HepG2 (cell line): ENCODE data around the gene CCDC17.

ENCODE experiments used
- BRCA1 ChIP-seq: sonication (generic); formaldehyde crosslinking; IDR thresholded peaks from 2 replicates; pipeline ENCODE4 v1.4.0; 2020; ENCODE audit warnings: missing genetic modification reagents
- TF ChIP-seq, protein P1 (sequence below): sonication (generic); formaldehyde crosslinking; IDR thresholded peaks from 2 replicates; pipeline ENCODE4 v1.5.0; 2020; ENCODE audit warnings: mild to moderate bottlenecking, missing genetic modification reagents, moderate library complexity

GRCh38 chr1:45669379-45669778, 45.5 kb upstream of the CCDC17 start:
- TF ChIP-seq BRCA1 (CRISPR knock-in tag), result no peak
- TF ChIP-seq, protein P1, sequence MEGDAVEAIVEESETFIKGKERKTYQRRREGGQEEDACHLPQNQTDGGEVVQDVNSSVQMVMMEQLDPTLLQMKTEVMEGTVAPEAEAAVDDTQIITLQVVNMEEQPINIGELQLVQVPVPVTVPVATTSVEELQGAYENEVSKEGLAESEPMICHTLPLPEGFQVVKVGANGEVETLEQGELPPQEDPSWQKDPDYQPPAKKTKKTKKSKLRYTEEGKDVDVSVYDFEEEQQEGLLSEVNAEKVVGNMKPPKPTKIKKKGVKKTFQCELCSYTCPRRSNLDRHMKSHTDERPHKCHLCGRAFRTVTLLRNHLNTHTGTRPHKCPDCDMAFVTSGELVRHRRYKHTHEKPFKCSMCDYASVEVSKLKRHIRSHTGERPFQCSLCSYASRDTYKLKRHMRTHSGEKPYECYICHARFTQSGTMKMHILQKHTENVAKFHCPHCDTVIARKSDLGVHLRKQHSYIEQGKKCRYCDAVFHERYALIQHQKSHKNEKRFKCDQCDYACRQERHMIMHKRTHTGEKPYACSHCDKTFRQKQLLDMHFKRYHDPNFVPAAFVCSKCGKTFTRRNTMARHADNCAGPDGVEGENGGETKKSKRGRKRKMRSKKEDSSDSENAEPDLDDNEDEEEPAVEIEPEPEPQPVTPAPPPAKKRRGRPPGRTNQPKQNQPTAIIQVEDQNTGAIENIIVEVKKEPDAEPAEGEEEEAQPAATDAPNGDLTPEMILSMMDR, result no peak
